Nephron (organoid): ENCODE data around the gene CCDC97.

Experiments
- H3K27ac Mint-ChIP-seq, 3 experiments: 2 replicates each; pipeline ENCODE4 v1.8.0; 2020; ENCODE audit warnings: mixed read lengths in 3 of 3, mild to moderate bottlenecking in 2 of 3, moderate library complexity in 1 of 3
- H3K27me3 Mint-ChIP-seq: 2 replicates; pipeline ENCODE4 v1.8.0; 2021; ENCODE audit warnings: low read depth, mild to moderate bottlenecking, moderate library complexity, mixed read lengths
- H3K36me3 Mint-ChIP-seq: 2 replicates; pipeline ENCODE4 v1.8.0; 2020; ENCODE audit warnings: low read depth, mixed read lengths
- H3K4me1 Mint-ChIP-seq: 2 replicates; pipeline ENCODE4 v1.8.0; 2020; ENCODE audit warnings: mixed read lengths
- H3K4me3 Mint-ChIP-seq, 3 experiments: 2 replicates each; pipeline ENCODE4 v1.8.0; 2020; ENCODE audit warnings: mild to moderate bottlenecking in 3 of 3, mixed read lengths in 3 of 3, moderate library complexity in 2 of 3
- H3K9me3 Mint-ChIP-seq: 2 replicates; pipeline ENCODE4 v1.8.0; 2020; ENCODE audit warnings: mixed read lengths
- TF ChIP-seq, protein P1 (sequence below), 3 experiments: fragments of 200-600 bp; sonication (generic); IDR thresholded peaks; one replicate each; pipeline ENCODE4 v1.5.0; 2021; ENCODE audit warnings: antibody characterized with exemption in 3 of 3; ENCODE audit not compliant: unreplicated experiment in 3 of 3

The CCDC97 gene

GRCh38 chr19:41320185-41320518 is 10.2 kb downstream of the CCDC97 start:
- Mint-ChIP-seq H3K36me3 (peaks cover 40% of the 10 kb centered on the region), H3K27ac (no peak overlapping the region), H3K4me3 (no peak overlapping the region), H3K4me1 (peaks cover 28% of the 10 kb centered on the region), H3K9me3 (no peaks in the 10 kb centered on the region), H3K27me3 (no peaks in the 10 kb centered on the region)
- TF ChIP-seq, protein P1, sequence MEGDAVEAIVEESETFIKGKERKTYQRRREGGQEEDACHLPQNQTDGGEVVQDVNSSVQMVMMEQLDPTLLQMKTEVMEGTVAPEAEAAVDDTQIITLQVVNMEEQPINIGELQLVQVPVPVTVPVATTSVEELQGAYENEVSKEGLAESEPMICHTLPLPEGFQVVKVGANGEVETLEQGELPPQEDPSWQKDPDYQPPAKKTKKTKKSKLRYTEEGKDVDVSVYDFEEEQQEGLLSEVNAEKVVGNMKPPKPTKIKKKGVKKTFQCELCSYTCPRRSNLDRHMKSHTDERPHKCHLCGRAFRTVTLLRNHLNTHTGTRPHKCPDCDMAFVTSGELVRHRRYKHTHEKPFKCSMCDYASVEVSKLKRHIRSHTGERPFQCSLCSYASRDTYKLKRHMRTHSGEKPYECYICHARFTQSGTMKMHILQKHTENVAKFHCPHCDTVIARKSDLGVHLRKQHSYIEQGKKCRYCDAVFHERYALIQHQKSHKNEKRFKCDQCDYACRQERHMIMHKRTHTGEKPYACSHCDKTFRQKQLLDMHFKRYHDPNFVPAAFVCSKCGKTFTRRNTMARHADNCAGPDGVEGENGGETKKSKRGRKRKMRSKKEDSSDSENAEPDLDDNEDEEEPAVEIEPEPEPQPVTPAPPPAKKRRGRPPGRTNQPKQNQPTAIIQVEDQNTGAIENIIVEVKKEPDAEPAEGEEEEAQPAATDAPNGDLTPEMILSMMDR (IDR thresholded peaks at IDR 0.05; ENCODE audit: unreplicated experiment in 3 of 3): no peak

- Mint-ChIP-seq H3K27ac (no peak overlapping the region), H3K27me3 (no peaks in the 10 kb centered on the region), H3K4me1 (peaks cover 32% of the 10 kb centered on the region), H3K4me3 (no peak overlapping the region), H3K36me3 (peaks cover 40% of the 10 kb centered on the region), H3K9me3 (no peaks in the 10 kb centered on the region)
- TF ChIP-seq, protein P1 (IDR thresholded peaks at IDR 0.05; ENCODE audit: unreplicated experiment in 3 of 3): no peak
Observed at GRCh38 chr19:41320568-41320967, 10.6 kb downstream of the CCDC97 start.

GRCh38 chr19:41321204-41321599 is 11.2 kb downstream of the CCDC97 start:
- no peaks in the 10 kb centered on the region for H3K27me3 Mint-ChIP-seq
- peak overlapping the region in 2 of 3 experiments; percentile 60 to 64 for H3K27ac Mint-ChIP-seq
- H3K4me1 Mint-ChIP-seq: peaks cover 35% of the 10 kb centered on the region
- no peaks in the 10 kb centered on the region for H3K9me3 Mint-ChIP-seq
- TF ChIP-seq, protein P1 (IDR thresholded peaks at IDR 0.05; ENCODE audit: unreplicated experiment in 3 of 3): no peak
- peaks cover 35% of the 10 kb centered on the region for H3K36me3 Mint-ChIP-seq
- H3K4me3 Mint-ChIP-seq: no peak overlapping the region

DNA sequence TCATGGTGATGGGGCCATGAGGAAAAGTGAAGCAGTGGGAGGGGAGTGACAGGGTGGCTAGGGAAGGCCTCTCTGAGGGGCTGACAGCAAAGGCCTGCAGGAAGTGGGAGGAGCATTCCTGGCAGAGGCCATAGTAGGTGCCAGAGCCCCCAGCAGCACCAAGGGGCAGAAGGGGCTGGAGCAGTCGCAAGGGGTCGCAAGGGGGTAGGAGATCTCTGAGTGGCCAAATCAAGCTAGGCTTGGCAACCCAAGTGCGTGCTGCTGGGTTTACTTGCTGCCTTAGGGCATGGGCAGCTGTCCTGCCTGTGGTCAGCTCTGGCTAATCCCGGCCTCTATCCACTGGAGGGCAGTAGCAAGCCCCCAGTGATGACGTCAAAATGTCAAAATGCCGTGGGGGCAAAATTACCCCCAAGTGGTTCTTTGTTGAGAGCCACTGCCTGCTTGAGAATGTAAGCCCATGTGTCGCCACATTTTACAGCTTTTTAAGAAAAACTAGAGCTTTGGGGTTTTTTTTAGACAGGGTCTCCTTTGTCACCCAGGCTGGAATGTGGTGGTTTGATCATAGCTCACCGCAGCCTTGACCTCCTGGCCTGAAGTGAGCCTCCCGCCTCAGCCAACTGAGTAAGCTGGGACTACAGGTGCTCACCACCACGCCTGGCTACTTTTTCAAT is 11.8 kb downstream of the CCDC97 start:
- TF ChIP-seq, protein P1 (IDR thresholded peaks at IDR 0.05; ENCODE audit: unreplicated experiment in 3 of 3): peak; percentile 57 to 62 (median 60)
- H3K36me3 Mint-ChIP-seq: peaks cover 30% of the 10 kb centered on the region
- H3K27ac Mint-ChIP-seq: peak overlapping the region in 2 of 3 experiments; percentile 60 to 64
- H3K4me3 Mint-ChIP-seq: peak overlapping the region in 1 of 3 experiments; percentile 41
- H3K9me3 Mint-ChIP-seq: no peaks in the 10 kb centered on the region
- H3K4me1 Mint-ChIP-seq: peaks cover 41% of the 10 kb centered on the region
- H3K27me3 Mint-ChIP-seq: no peaks in the 10 kb centered on the region

GRCh38 chr19:41322451-41322850 is 12.5 kb downstream of the CCDC97 start:
- peaks cover 23% of the 10 kb centered on the region for H3K36me3 Mint-ChIP-seq
- peak overlapping the region; percentile 81 to 93 (median 91) for H3K27ac Mint-ChIP-seq
- TF ChIP-seq, protein P1 (IDR thresholded peaks at IDR 0.05; ENCODE audit: unreplicated experiment in 3 of 3): no peak
- no peaks in the 10 kb centered on the region for H3K27me3 Mint-ChIP-seq
- peak overlapping the region in 1 of 3 experiments; percentile 61 for H3K4me3 Mint-ChIP-seq
- H3K4me1 Mint-ChIP-seq: peaks cover 46% of the 10 kb centered on the region
- no peaks in the 10 kb centered on the region for H3K9me3 Mint-ChIP-seq

- no peaks in the 10 kb centered on the region for H3K27me3 Mint-ChIP-seq
- peaks cover 49% of the 10 kb centered on the region for H3K4me1 Mint-ChIP-seq
- no peaks in the 10 kb centered on the region for H3K9me3 Mint-ChIP-seq
- peak overlapping the region; percentile 81 to 93 (median 91) for H3K27ac Mint-ChIP-seq
- H3K4me3 Mint-ChIP-seq: peak overlapping the region in 2 of 3 experiments; percentile 17 to 61
- TF ChIP-seq, protein P1 (IDR thresholded peaks at IDR 0.05; ENCODE audit: unreplicated experiment in 3 of 3): no peak
- H3K36me3 Mint-ChIP-seq: peaks cover 18% of the 10 kb centered on the region
Observed at GRCh38 chr19:41323023-41323422, 13.1 kb downstream of the CCDC97 start.
